ENCODE measurements around the gene SAA4.
"Not testable (repeated sequence)": the region's sequence is repeated elsewhere in the genome, so short reads cannot be mapped to it uniquely, and the experiment has no call there.

Gene SAA4, protein sequence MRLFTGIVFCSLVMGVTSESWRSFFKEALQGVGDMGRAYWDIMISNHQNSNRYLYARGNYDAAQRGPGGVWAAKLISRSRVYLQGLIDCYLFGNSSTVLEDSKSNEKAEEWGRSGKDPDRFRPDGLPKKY

DNA sequence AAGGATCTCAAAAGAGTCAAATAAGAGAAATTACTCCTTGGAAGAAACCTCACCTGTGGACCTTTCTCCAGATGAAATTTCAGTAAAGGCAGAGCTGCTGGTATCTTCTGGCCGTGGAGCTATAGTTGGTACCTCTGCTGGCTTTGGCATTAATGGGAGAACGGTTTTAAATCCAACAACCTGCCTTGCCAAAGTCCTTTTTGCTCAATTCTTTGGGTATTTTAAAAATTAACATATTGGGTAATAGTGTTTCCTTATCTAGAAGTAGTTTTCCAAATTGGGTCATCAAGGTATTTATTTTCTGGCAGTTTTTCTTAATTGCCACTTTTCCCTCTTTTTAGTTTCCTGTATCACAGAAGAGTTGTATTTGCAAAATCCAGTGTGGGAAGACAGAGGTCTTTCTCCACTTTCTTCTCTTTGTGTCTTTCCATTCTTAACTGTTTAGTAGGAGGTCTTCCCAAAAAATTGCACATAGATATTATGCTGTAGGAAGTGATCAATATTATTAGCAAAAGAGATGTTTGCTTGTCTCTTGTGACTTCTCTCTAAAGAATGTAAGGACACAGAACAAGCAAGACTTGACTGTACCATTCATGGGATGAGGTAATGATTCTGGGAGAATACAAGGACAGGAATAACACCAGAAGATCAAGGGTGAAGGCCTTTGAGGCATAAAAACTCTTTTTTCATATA, at the start of gene SAA4:
SAA4 (minus strand) TSS at position 139 of the 693 bp plus-strand sequence. CDS start 876 bp downstream, outside the sequence.
- Histone ChIP-seq H3K36me3 (ENCODE audit: control insufficient read depth in 5 of 5, insufficient read depth in 5 of 5, low read length in 5 of 5) (no peaks in the 10 kb centered on the region), H3K9ac (ENCODE audit: low read length in 5 of 5) (no peak within 1 kb of the TSS), H3K9me3 (ENCODE audit: control insufficient read depth in 5 of 5, low read length in 5 of 5) (no peaks in the 10 kb centered on the region), H3K4me1 (ENCODE audit: control insufficient read depth in 5 of 5, insufficient read depth in 5 of 5, low read length in 5 of 5) (no peaks in the 10 kb centered on the region), H3K27ac (ENCODE audit: low read depth, low read length) (no peak within 1 kb of the TSS), H3K27me3 (ENCODE audit: control insufficient read depth in 5 of 5, insufficient read depth in 4 of 5, low read length in 5 of 5) (no peaks in the 10 kb centered on the region), H3K4me3 (ENCODE audit: low read depth in 1 of 5, low read length in 5 of 5) (no peak within 1 kb of the TSS)

DNA sequence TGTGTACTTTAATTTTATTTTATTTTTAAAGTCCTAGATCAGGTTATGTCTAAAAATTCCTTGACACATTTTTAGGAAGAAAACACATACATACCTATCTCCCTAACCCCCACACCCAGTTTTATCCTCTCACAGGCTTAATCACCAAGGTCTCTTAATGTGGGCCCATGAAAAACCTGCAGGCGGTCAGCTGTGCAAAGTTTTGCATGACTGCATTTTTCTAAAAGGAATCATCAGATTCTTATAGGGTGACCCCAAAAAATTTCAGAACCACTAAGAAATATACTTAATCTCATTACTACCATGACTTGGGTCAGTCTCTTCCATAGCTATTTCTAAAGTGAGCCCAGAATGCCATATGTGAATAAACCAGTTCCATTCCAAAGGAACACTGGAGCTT, 49.2 kb upstream of the SAA4 start:
- no peak overlapping the region for H3K9ac ChIP-seq (ENCODE audit: low read length in 5 of 5)
- peaks cover 47 to 79% (median 62%) of the 10 kb centered on the region in 5 donors for H3K36me3 ChIP-seq (ENCODE audit: control insufficient read depth in 5 of 5, insufficient read depth in 5 of 5, low read length in 5 of 5)
- H3K4me3 ChIP-seq (ENCODE audit: low read depth in 1 of 5, low read length in 5 of 5), result no peak overlapping the region
- H3K4me1 ChIP-seq (ENCODE audit: control insufficient read depth in 5 of 5, insufficient read depth in 5 of 5, low read length in 5 of 5), result no peaks in the 10 kb centered on the region
- H3K27ac ChIP-seq (ENCODE audit: low read depth, low read length), result no peak overlapping the region
- no peaks in the 10 kb centered on the region for H3K9me3 ChIP-seq (ENCODE audit: control insufficient read depth in 5 of 5, low read length in 5 of 5)
- no peaks in the 10 kb centered on the region for H3K27me3 ChIP-seq (ENCODE audit: control insufficient read depth in 5 of 5, insufficient read depth in 4 of 5, low read length in 5 of 5)

DNA sequence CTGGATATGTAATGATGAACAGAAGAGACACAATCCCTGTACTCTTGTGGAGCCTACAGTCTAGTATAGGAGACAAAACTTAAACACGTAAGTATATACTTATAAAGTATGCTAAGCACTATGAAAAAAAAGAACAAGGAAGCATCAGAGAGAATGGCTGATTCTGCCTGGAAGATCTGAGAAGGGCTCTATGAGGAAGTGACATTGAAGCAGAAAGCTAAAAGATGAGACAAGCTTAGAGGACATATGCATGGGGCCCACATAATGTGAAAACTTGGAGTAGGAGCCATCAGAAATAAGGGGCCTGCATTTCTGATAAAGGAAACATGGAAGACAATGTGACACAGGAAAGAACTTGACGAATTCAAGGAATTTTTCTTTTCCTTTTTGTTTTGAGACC, 46.0 kb upstream of the SAA4 start:
- Histone ChIP-seq H3K9me3 (ENCODE audit: control insufficient read depth in 5 of 5, low read length in 5 of 5) (no peaks in the 10 kb centered on the region), H3K27ac (ENCODE audit: low read depth, low read length) (no peak overlapping the region), H3K4me3 (ENCODE audit: low read depth in 1 of 5, low read length in 5 of 5) (no peak overlapping the region), H3K27me3 (ENCODE audit: control insufficient read depth in 5 of 5, insufficient read depth in 4 of 5, low read length in 5 of 5) (no peaks in the 10 kb centered on the region), H3K4me1 (ENCODE audit: control insufficient read depth in 5 of 5, insufficient read depth in 5 of 5, low read length in 5 of 5) (peaks cover 0 to 2% (median 0%) of the 10 kb centered on the region in 5 donors), H3K9ac (ENCODE audit: low read length in 5 of 5) (no peak overlapping the region), H3K36me3 (ENCODE audit: control insufficient read depth in 5 of 5, insufficient read depth in 5 of 5, low read length in 5 of 5) (peaks cover 42 to 67% (median 49%) of the 10 kb centered on the region in 5 donors)

DNA sequence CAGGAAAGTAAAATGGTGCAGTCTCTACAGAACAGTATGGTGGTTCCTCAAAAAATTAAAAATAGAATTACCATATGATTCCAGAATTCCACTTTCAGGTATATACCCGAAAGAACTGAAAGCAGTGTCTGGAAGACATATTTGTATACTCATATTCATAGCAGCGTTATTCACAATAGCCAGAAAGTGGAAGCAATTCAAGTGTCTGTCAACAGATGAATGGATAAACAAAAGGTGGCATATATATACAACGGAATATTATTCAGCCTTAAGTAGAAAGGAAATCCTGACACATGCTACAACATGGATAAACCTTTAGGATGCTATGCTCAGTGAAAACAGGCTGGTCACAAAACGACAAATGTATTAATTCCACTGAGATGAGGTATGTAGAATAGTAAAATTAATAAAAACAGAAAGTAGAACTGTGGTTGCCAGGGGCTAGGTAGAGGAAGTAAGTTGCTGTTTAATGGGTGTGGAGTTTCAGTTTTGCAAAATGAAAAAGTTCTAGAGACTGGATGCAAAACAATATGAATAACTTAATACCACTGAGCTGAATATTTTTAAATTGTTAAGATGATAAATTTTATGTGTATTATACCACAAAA, 43.9 kb upstream of the SAA4 start:
- H3K27ac ChIP-seq (ENCODE audit: low read depth, low read length), result no peak overlapping the region
- peaks cover 29 to 47% (median 32%) of the 10 kb centered on the region in 5 donors for H3K36me3 ChIP-seq (ENCODE audit: control insufficient read depth in 5 of 5, insufficient read depth in 5 of 5, low read length in 5 of 5)
- no peak overlapping the region for H3K9ac ChIP-seq (ENCODE audit: low read length in 5 of 5)
- no peaks in the 10 kb centered on the region for H3K9me3 ChIP-seq (ENCODE audit: control insufficient read depth in 5 of 5, low read length in 5 of 5)
- peaks cover 0 to 4% (median 0%) of the 10 kb centered on the region in 5 donors for H3K4me1 ChIP-seq (ENCODE audit: control insufficient read depth in 5 of 5, insufficient read depth in 5 of 5, low read length in 5 of 5)
- H3K27me3 ChIP-seq (ENCODE audit: control insufficient read depth in 5 of 5, insufficient read depth in 4 of 5, low read length in 5 of 5), result no peaks in the 10 kb centered on the region
- no peak overlapping the region for H3K4me3 ChIP-seq (ENCODE audit: low read depth in 1 of 5, low read length in 5 of 5)

DNA sequence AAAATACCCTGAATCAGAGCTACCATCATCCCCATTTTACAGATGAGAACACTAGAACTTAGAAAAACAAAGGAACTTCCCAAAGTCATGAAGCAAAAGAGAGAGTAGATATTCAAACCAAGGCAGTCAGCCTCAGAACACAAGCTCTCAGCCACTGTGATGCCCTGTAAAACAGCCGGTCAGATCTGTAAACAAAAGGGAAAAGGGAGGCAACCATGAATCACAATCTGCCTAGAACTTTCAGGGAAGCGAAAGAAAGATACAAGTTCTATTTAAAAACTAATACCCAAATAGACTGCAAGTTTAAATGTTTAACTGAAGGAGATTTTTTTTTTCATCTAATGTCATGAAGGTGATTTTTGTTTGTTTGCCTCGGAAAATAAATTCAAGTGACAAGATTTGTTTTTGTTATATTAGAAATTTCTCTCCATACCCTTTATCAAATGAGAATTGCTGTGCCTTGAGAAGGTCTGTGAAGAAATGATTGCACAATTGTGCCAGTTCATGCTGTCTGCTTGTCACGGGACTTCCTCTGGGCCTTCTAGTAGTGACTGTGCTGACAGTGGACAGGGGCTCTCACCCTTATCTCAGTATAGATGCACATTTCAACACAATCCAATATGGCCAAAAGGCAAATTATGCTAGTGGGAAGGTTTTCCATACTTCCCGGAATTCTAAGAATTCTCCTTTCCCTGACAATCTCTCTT, 41.1 kb upstream of the SAA4 start:
- no peak overlapping the region for H3K27ac ChIP-seq (ENCODE audit: low read depth, low read length)
- no peak overlapping the region for H3K9ac ChIP-seq (ENCODE audit: low read length in 5 of 5)
- no peaks in the 10 kb centered on the region for H3K27me3 ChIP-seq (ENCODE audit: control insufficient read depth in 5 of 5, insufficient read depth in 4 of 5, low read length in 5 of 5)
- peaks cover 0 to 4% (median 0%) of the 10 kb centered on the region in 5 donors for H3K4me1 ChIP-seq (ENCODE audit: control insufficient read depth in 5 of 5, insufficient read depth in 5 of 5, low read length in 5 of 5)
- no peaks in the 10 kb centered on the region for H3K9me3 ChIP-seq (ENCODE audit: control insufficient read depth in 5 of 5, low read length in 5 of 5)
- no peak overlapping the region for H3K4me3 ChIP-seq (ENCODE audit: low read depth in 1 of 5, low read length in 5 of 5)
- peaks cover 13 to 31% (median 16%) of the 10 kb centered on the region in 5 donors for H3K36me3 ChIP-seq (ENCODE audit: control insufficient read depth in 5 of 5, insufficient read depth in 5 of 5, low read length in 5 of 5)

DNA sequence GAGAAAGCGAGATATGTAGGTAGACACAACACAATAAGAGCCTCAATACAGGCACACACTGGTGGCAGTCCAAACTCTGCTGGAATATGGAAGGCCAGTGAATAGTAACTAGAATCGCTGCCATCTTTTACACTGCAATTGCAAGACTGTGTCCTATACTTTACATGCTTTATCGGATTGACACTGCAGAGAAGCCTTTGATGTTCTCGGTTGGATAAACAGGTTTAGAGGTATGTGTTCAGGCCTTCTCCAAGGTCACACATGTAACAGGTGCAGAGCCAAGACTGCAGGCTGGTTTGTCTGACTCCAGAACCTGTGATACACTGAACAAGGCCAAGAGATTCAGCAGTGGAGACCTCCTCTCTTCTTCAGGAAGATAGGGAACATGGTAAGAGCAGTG, 34.6 kb upstream of the SAA4 start:
- no peak overlapping the region for H3K27ac ChIP-seq (ENCODE audit: low read depth, low read length)
- no peak overlapping the region for H3K9ac ChIP-seq (ENCODE audit: low read length in 5 of 5)
- H3K27me3 ChIP-seq (ENCODE audit: control insufficient read depth in 5 of 5, insufficient read depth in 4 of 5, low read length in 5 of 5), result no peaks in the 10 kb centered on the region
- no peak overlapping the region for H3K4me3 ChIP-seq (ENCODE audit: low read depth in 1 of 5, low read length in 5 of 5)
- no peaks in the 10 kb centered on the region for H3K9me3 ChIP-seq (ENCODE audit: control insufficient read depth in 5 of 5, low read length in 5 of 5)
- H3K36me3 ChIP-seq (ENCODE audit: control insufficient read depth in 5 of 5, insufficient read depth in 5 of 5, low read length in 5 of 5), result peaks cover 0 to 3% (median 0%) of the 10 kb centered on the region in 5 donors
- H3K4me1 ChIP-seq (ENCODE audit: control insufficient read depth in 5 of 5, insufficient read depth in 5 of 5, low read length in 5 of 5), result peaks cover 0 to 3% (median 0%) of the 10 kb centered on the region in 5 donors

DNA sequence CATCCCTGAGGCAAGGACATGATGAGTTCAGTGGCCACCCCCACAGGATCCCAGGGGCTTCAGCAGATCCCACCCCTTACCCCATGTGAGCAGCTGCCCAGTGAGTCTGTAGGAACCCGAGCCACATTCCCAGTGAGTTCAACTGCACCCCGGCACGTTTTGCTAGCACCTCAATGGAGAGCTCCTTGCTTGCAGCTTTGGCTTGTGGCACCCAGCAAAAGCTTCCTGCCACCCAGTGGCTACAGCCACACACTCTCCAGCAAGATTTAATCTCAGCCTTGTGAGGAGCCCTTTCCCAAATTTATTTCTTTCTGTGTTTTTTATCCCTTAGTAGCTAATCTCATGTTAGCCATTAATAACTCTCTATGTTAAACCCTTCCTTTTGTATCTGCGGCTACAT, 33.5 kb upstream of the SAA4 start:
- no peak overlapping the region for H3K9ac ChIP-seq (ENCODE audit: low read length in 5 of 5)
- no peaks in the 10 kb centered on the region for H3K27me3 ChIP-seq (ENCODE audit: control insufficient read depth in 5 of 5, insufficient read depth in 4 of 5, low read length in 5 of 5)
- peaks cover 0 to 9% (median 2%) of the 10 kb centered on the region in 5 donors for H3K4me1 ChIP-seq (ENCODE audit: control insufficient read depth in 5 of 5, insufficient read depth in 5 of 5, low read length in 5 of 5)
- no peaks in the 10 kb centered on the region for H3K9me3 ChIP-seq (ENCODE audit: control insufficient read depth in 5 of 5, low read length in 5 of 5)
- no peak overlapping the region for H3K27ac ChIP-seq (ENCODE audit: low read depth, low read length)
- no peak overlapping the region for H3K4me3 ChIP-seq (ENCODE audit: low read depth in 1 of 5, low read length in 5 of 5)
- H3K36me3 ChIP-seq (ENCODE audit: control insufficient read depth in 5 of 5, insufficient read depth in 5 of 5, low read length in 5 of 5), result peaks cover 0 to 2% (median 0%) of the 10 kb centered on the region in 5 donors

DNA sequence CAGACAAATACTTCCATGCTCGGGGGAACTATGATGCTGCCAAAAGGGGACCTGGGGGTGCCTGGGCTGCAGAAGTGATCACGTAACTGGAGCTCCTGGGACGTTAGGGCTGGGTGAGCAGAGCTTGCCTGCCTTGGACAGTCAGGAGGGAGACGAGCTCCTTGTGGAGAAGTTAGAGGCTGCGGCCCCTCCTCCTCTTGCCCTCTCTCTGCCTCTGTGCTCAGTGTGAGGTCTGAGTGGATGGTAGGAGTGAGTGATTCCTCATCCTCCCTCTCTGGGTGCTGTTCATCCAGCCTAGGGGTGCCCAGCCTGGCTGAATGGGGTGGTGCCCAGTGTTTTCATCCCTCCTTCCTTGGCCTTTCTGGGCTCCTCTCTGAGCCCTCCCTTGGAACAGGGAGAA, 32.6 kb upstream of the SAA4 start:
- H3K9me3 ChIP-seq (ENCODE audit: control insufficient read depth in 5 of 5, low read length in 5 of 5); H3K27ac ChIP-seq (ENCODE audit: low read depth, low read length); H3K9ac ChIP-seq (ENCODE audit: low read length in 5 of 5); H3K27me3 ChIP-seq (ENCODE audit: control insufficient read depth in 5 of 5, insufficient read depth in 4 of 5, low read length in 5 of 5); H3K4me3 ChIP-seq (ENCODE audit: low read depth in 1 of 5, low read length in 5 of 5); H3K36me3 ChIP-seq (ENCODE audit: control insufficient read depth in 5 of 5, insufficient read depth in 5 of 5, low read length in 5 of 5); H3K4me1 ChIP-seq (ENCODE audit: control insufficient read depth in 5 of 5, insufficient read depth in 5 of 5, low read length in 5 of 5): not testable (repeated sequence)

DNA sequence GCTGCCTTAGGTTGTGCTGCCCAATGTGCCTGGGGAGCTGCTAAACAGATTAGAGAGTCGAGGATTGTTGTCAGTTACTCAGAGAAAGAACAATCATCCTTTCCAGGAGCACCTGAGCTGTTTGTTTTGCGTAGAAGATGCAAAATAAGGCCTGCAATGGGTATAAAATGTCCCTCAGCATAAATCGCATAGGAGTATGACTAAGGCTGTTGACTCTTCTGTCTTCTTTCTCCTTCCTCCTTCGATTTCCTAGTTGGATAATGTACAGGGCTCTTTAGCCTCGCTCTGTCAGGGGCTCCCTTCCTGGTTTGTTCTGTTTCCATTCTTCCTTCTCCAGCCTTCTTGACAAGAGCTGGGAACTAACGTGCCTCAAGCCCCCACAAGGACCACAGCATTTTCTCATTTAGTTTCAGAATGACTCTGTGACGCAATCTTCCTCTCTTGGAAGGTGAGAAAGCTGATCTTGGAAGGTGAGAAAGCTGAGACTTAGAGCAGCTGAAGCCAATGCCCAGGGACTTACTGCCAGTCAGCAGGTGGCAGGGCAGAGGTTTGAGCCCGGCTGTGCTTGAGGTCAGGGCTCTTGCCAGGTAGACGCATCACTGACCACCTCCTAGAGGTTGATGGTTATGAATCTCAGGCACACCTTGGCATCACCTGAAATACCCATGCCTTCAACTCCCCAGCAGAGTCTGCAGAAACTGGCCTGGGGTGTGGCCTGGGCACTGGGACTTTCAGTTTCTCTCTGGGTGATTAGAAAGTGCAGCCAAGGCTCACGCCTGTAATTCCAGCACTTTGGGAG, 30.9 kb upstream of the SAA4 start:
- H3K36me3 ChIP-seq (ENCODE audit: control insufficient read depth in 5 of 5, insufficient read depth in 5 of 5, low read length in 5 of 5); H3K9me3 ChIP-seq (ENCODE audit: control insufficient read depth in 5 of 5, low read length in 5 of 5); H3K27ac ChIP-seq (ENCODE audit: low read depth, low read length); H3K4me1 ChIP-seq (ENCODE audit: control insufficient read depth in 5 of 5, insufficient read depth in 5 of 5, low read length in 5 of 5); H3K27me3 ChIP-seq (ENCODE audit: control insufficient read depth in 5 of 5, insufficient read depth in 4 of 5, low read length in 5 of 5); H3K9ac ChIP-seq (ENCODE audit: low read length in 5 of 5); H3K4me3 ChIP-seq (ENCODE audit: low read depth in 1 of 5, low read length in 5 of 5): not testable (repeated sequence)
